SH-SY5Y (cell line): ENCODE data around the gene ROR1.

ENCODE experiments used
- GATA2 ChIP-seq: IDR thresholded peaks from 2 replicates; pipeline ENCODE4 v1.6.1; 2011; ENCODE audit warnings: mild to moderate bottlenecking, low read depth, low read length
- GATA3 ChIP-seq: IDR thresholded peaks from 2 replicates; pipeline ENCODE4 v1.6.1; 2011; ENCODE audit warnings: low read depth, mild to moderate bottlenecking, low read length, moderate library complexity

GRCh38 chr1:63885899-63886298, 112.1 kb downstream of the ROR1 start:
- no peak for TF ChIP-seq GATA2
- TF ChIP-seq GATA3: no peak
